Stimulated activated naive CD8-positive, alpha-beta T cell treated with anti-CD3 and anti-CD28 coated beads, Interleukin-15, Interleukin-2, amounts not matched to agents 100 ng/mL and 50 ng/mL, for 24 hours (primary cell): ENCODE data around the gene SLC32A1.

Experiments used
- H3K27ac Mint-ChIP-seq: one replicate; pipeline ENCODE4 v1.8.0; 2021; ENCODE audit warnings: mild to moderate bottlenecking, mixed read lengths
- H3K27me3 Mint-ChIP-seq: one replicate; pipeline ENCODE4 v1.8.0; 2021; ENCODE audit warnings: mixed read lengths
- H3K36me3 Mint-ChIP-seq: one replicate; pipeline ENCODE4 v1.8.0; 2021; ENCODE audit warnings: low read depth, mixed read lengths
- H3K4me1 Mint-ChIP-seq: one replicate; pipeline ENCODE4 v1.8.0; 2021; ENCODE audit warnings: low read depth, mixed read lengths
- H3K4me3 Mint-ChIP-seq: one replicate; pipeline ENCODE4 v1.8.0; 2021; ENCODE audit warnings: mild to moderate bottlenecking, mixed read lengths
- H3K9me3 Mint-ChIP-seq: one replicate; pipeline ENCODE4 v1.8.0; 2021; ENCODE audit warnings: mixed read lengths

SLC32A1 gene

GRCh38 chr20:38757145-38757775 is 33.0 kb downstream of the SLC32A1 start:
- Mint-ChIP-seq H3K4me1 (peaks cover 9% of the 10 kb centered on the region), H3K4me3 (no peak overlapping the region), H3K27me3 (no peaks in the 10 kb centered on the region), H3K27ac (no peak overlapping the region), H3K9me3 (no peaks in the 10 kb centered on the region), H3K36me3 (peaks cover 57% of the 10 kb centered on the region)

GRCh38 chr20:38759106-38759505 is 34.8 kb downstream of the SLC32A1 start:
- peaks cover 27% of the 10 kb centered on the region for H3K4me1 Mint-ChIP-seq
- peaks cover 55% of the 10 kb centered on the region for H3K36me3 Mint-ChIP-seq
- no peaks in the 10 kb centered on the region for H3K9me3 Mint-ChIP-seq
- H3K4me3 Mint-ChIP-seq: no peak overlapping the region
- H3K27ac Mint-ChIP-seq: no peak overlapping the region
- H3K27me3 Mint-ChIP-seq: no peaks in the 10 kb centered on the region

GRCh38 chr20:38760978-38761377 is 36.7 kb downstream of the SLC32A1 start:
- peaks cover 55% of the 10 kb centered on the region for H3K36me3 Mint-ChIP-seq
- no peak overlapping the region for H3K27ac Mint-ChIP-seq

GRCh38 chr20:38762174-38762573 is 37.9 kb downstream of the SLC32A1 start:
- no peaks in the 10 kb centered on the region for H3K9me3 Mint-ChIP-seq
- no peaks in the 10 kb centered on the region for H3K27me3 Mint-ChIP-seq
- peaks cover 59% of the 10 kb centered on the region for H3K36me3 Mint-ChIP-seq
- no peak overlapping the region for H3K27ac Mint-ChIP-seq
- peaks cover 41% of the 10 kb centered on the region for H3K4me1 Mint-ChIP-seq
- H3K4me3 Mint-ChIP-seq: no peak overlapping the region

More at GRCh38 chr20:38760978-38761377, 36.7 kb downstream of the SLC32A1 start:
- Mint-ChIP-seq H3K4me3 (no peak overlapping the region), H3K27me3 (no peaks in the 10 kb centered on the region), H3K9me3 (no peaks in the 10 kb centered on the region), H3K4me1 (peaks cover 41% of the 10 kb centered on the region)

GRCh38 chr20:38763616-38764015 is 39.3 kb downstream of the SLC32A1 start:
- Mint-ChIP-seq H3K27me3 (no peaks in the 10 kb centered on the region), H3K27ac (no peak overlapping the region), H3K9me3 (no peaks in the 10 kb centered on the region), H3K4me3 (no peak overlapping the region), H3K4me1 (peaks cover 41% of the 10 kb centered on the region), H3K36me3 (peaks cover 67% of the 10 kb centered on the region)

- Mint-ChIP-seq H3K4me3 (no peak overlapping the region), H3K36me3 (peaks cover 70% of the 10 kb centered on the region)
These were observed 40.5 kb downstream of the SLC32A1 start for GRCh38 chr20:38764567-38765318.

GRCh38 chr20:38766071-38766470 is 41.8 kb downstream of the SLC32A1 start:
- H3K27me3 Mint-ChIP-seq: no peaks in the 10 kb centered on the region
- H3K4me1 Mint-ChIP-seq: peaks cover 41% of the 10 kb centered on the region
- peaks cover 58% of the 10 kb centered on the region for H3K36me3 Mint-ChIP-seq
- no peak overlapping the region for H3K27ac Mint-ChIP-seq
- H3K4me3 Mint-ChIP-seq: no peak overlapping the region
- H3K9me3 Mint-ChIP-seq: no peaks in the 10 kb centered on the region

More at GRCh38 chr20:38764567-38765318, 40.5 kb downstream of the SLC32A1 start:
- peak overlapping the region; percentile 63 for H3K27ac Mint-ChIP-seq
- no peaks in the 10 kb centered on the region for H3K9me3 Mint-ChIP-seq
- H3K4me1 Mint-ChIP-seq: peaks cover 41% of the 10 kb centered on the region
- no peaks in the 10 kb centered on the region for H3K27me3 Mint-ChIP-seq

- Mint-ChIP-seq H3K4me3 (no peak overlapping the region), H3K9me3 (peaks cover 10% of the 10 kb centered on the region), H3K27ac (peak overlapping the region; percentile 6), H3K4me1 (peaks cover 16% of the 10 kb centered on the region), H3K36me3 (peaks cover 73% of the 10 kb centered on the region), H3K27me3 (no peaks in the 10 kb centered on the region)
These were observed 45.4 kb downstream of the SLC32A1 start for GRCh38 chr20:38769376-38770295.

GRCh38 chr20:38770546-38770945 is 46.3 kb downstream of the SLC32A1 start:
- Mint-ChIP-seq H3K27me3 (no peaks in the 10 kb centered on the region), H3K4me3 (no peak overlapping the region), H3K4me1 (peaks cover 7% of the 10 kb centered on the region), H3K27ac (no peak overlapping the region), H3K36me3 (peaks cover 72% of the 10 kb centered on the region), H3K9me3 (peaks cover 10% of the 10 kb centered on the region)

GRCh38 chr20:38770970-38771369 is 46.7 kb downstream of the SLC32A1 start:
- Mint-ChIP-seq H3K4me3 (no peak overlapping the region), H3K36me3 (peaks cover 71% of the 10 kb centered on the region)

GRCh38 chr20:38771621-38772020 is 47.3 kb downstream of the SLC32A1 start:
- Mint-ChIP-seq H3K9me3 (peaks cover 10% of the 10 kb centered on the region), H3K36me3 (peaks cover 71% of the 10 kb centered on the region), H3K27ac (no peak overlapping the region), H3K27me3 (no peaks in the 10 kb centered on the region), H3K4me1 (peaks cover 7% of the 10 kb centered on the region), H3K4me3 (no peak overlapping the region)

More at GRCh38 chr20:38770970-38771369, 46.7 kb downstream of the SLC32A1 start:
- Mint-ChIP-seq H3K27me3 (no peaks in the 10 kb centered on the region), H3K9me3 (peaks cover 10% of the 10 kb centered on the region), H3K4me1 (peaks cover 7% of the 10 kb centered on the region), H3K27ac (no peak overlapping the region)

GRCh38 chr20:38774167-38774566 is 49.9 kb downstream of the SLC32A1 start:
- peak overlapping the region; percentile 3 for H3K27ac Mint-ChIP-seq
- peaks cover 59% of the 10 kb centered on the region for H3K36me3 Mint-ChIP-seq
- H3K4me1 Mint-ChIP-seq: peaks cover 7% of the 10 kb centered on the region
- H3K27me3 Mint-ChIP-seq: no peaks in the 10 kb centered on the region
- peaks cover 10% of the 10 kb centered on the region for H3K9me3 Mint-ChIP-seq
- H3K4me3 Mint-ChIP-seq: no peak overlapping the region

- Mint-ChIP-seq H3K4me3 (no peak overlapping the region), H3K27ac (no peak overlapping the region), H3K27me3 (no peaks in the 10 kb centered on the region), H3K36me3 (peaks cover 49% of the 10 kb centered on the region), H3K4me1 (peaks cover 15% of the 10 kb centered on the region), H3K9me3 (peaks cover 10% of the 10 kb centered on the region)
These were observed 52.1 kb downstream of the SLC32A1 start for GRCh38 chr20:38776363-38776762.
